GM12864 (cell line): ENCODE data around the gene VWA8.

Experiments
- DNase-seq: peaks from one replicate; pipeline ENCODE4 v3.0.0-alpha.2; 2011; ENCODE audit warnings: low read depth
- H3K4me3 ChIP-seq: 2 replicates; pipeline ENCODE4 v1.5.1; 2011; ENCODE audit warnings: mild to moderate bottlenecking, low read depth, low read length, control low read depth
- TF ChIP-seq, protein P1 (sequence below): IDR thresholded peaks from 2 replicates; pipeline ENCODE4 v1.5.1; 2011; ENCODE audit warnings: low read depth, mild to moderate bottlenecking, moderate library complexity, low read length, control low read depth, inconsistent platforms; ENCODE audit errors: missing control alignments

Gene VWA8

DNA sequence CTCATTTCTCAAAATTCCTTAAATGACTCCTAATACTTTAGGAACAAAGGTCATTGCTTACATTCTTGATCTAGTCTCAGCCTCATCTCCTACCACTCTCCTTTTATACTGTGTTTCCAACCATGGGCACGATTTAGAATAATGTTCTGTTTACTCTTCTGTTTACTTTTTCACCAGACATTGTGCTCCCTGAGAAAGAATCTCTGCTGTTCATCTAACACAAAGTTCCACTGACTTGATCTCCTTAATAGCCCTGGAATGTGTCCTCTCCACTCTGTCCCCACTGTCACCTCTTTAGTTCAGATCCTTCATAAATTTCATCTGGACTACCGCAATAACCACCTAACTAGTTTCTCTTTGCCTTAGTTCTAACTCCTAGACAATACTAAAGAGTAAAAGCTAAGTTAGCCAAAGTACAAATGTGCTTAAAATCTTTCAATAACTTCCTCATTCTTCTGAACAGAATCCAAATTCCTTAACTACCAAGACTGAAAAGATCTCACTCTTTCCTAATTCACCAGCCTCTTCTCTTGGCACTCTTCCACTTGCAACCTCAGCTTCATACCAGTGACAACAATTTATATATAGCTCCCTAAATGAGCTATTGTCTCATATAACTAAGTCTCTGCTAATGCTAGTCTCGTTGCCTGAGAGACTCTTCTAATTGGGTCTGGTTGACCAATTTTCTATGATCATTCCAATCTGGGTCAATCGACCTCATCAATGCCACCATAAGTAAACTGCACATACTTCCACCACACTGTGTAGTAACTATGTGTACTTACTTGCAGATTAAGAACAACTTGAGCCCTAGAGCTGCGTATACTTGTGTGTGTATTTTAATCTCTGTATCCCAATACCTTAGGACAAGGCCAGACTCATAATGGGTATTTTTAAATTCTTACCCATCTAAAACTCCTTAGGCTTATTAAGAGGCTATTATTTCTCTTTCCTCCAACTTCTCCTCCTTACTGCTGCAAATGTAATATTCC, 179.9 kb downstream of the VWA8 start:
- no peak overlapping the region for H3K4me3 ChIP-seq
- TF ChIP-seq, protein P1, sequence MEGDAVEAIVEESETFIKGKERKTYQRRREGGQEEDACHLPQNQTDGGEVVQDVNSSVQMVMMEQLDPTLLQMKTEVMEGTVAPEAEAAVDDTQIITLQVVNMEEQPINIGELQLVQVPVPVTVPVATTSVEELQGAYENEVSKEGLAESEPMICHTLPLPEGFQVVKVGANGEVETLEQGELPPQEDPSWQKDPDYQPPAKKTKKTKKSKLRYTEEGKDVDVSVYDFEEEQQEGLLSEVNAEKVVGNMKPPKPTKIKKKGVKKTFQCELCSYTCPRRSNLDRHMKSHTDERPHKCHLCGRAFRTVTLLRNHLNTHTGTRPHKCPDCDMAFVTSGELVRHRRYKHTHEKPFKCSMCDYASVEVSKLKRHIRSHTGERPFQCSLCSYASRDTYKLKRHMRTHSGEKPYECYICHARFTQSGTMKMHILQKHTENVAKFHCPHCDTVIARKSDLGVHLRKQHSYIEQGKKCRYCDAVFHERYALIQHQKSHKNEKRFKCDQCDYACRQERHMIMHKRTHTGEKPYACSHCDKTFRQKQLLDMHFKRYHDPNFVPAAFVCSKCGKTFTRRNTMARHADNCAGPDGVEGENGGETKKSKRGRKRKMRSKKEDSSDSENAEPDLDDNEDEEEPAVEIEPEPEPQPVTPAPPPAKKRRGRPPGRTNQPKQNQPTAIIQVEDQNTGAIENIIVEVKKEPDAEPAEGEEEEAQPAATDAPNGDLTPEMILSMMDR = no peak
- no peak for DNase-seq

DNA sequence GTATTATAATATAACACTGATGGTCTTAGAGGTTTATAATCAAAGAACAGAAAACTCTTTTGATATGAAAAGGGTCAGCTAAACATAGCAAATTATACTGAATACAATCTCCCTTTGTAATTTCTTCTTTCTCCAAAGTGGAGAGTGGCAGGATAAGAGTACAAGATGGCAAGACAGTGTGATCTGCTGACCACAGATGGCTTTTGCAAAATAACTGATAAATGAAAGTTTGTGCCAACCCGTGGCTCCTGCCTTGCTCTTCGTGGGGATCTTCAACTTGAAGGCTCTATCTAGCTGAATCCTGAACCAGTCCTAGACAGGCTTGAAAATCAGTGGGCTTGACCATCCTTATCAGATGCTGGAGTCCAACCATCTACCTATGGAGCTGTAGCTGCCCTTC, 185.7 kb downstream of the VWA8 start:
- H3K4me3 ChIP-seq = no peak overlapping the region
- no peak for DNase-seq
- TF ChIP-seq, protein P1 = no peak

DNA sequence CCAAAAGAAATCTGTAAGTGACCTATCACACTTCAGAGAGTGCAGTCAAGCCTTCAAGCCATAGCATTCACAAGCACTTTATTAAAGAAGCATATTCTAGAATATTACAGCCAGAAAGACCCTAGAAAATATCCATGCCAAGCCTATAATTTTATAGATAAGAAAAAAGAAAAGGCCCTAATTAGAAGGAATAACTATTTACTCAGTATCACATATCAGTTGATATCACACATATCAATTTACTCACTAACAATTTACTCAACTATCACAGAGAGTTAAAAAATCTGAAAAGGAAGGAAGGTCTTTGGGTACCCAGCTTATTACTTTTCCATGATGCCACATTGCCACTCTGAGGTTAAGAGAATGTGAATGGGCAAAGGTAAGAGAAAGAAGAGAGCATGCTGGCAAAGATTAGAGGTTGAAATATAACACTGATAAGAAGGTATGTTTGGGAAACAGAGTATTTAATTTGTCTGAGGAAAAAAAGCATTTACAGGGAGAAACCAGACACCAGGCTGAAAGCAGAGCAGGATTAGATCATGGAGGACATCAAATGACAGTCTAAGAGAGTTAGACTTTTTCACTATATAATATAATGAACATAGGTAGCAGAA, 186.2 kb downstream of the VWA8 start:
- H3K4me3 ChIP-seq = no peak overlapping the region
- TF ChIP-seq, protein P1 = no peak
- no peak for DNase-seq

DNA sequence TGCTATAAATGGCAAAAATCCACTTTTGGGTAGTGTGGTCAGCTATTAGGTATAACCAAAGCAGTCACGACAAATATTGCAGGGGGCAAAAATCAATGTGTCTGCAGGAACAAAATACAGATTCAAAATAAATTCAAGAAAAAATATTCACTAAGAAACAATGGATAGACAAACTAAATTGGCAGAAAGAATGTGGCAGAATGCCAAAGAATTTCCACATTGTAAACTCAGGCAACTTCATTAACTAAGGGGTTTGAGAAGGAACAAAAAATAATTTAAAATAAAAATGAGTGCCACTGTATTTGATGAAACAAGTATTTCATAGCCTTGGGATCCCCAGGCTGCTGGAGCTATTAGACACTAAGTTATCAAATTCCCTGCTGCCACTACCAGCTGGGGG, 193.1 kb downstream of the VWA8 start:
- TF ChIP-seq, protein P1 = no peak
- DNase-seq = no peak

DNA sequence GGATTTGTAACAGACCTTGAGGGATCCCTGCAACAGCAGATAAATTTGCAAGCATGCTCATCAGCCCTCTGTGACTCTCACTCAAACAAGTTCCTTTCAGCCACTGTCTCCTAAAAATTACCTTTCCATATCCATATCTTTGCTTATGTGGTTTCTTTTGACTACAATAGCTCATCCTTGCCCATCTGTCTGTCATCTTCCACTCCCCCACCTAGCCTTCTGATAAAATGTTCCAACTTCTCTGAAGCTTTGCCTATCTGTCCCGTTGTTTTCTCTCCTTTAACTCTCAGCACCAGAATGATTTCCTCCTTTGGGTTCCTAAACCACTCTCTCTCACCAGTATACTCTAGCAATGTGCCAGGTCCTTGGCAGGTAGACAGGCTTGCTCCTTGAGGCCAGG, 194.5 kb downstream of the VWA8 start:
- no peak for DNase-seq
- TF ChIP-seq, protein P1 = no peak
- H3K4me3 ChIP-seq = no peak overlapping the region

More for the DNA sequence above, 193.1 kb downstream of the VWA8 start:
- no peak overlapping the region for H3K4me3 ChIP-seq

DNA sequence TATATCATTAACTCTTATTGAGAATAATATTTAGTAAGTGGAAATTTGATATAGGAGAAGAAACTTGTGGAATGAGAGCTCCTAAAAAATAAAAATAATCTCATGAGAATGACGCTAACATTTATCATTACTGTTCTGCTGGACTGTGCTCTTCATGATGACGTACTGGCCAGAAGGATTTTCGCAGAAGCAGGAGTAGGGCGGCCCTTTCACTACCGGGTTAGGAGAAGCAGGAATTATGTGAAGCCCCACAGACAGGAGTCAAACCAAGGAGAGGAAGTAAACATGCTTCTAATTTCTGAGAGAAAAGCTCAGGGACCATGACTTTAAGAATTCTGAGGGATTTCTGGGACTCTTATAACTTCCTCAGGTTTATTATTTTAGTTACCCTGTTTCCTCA, 195.1 kb downstream of the VWA8 start:
- no peak overlapping the region for H3K4me3 ChIP-seq
- TF ChIP-seq, protein P1 = no peak
- no peak for DNase-seq
